ENCODE data around the gene THUMPD3. TPM values are rescaled to one million over a fixed set of nuclear protein-coding genes. Genes with fewer than 3 reads are reported as not detected.
A peak's percentile ranks its signal among the peaks of the same experiment; 100 is the strongest.

The THUMPD3 gene
- total and polyA plus RNA-seq, 9 of the 15 experiments (the other 6 are each of a cell fraction or from before 2014, with no cell fraction given): 58.3 to 132 (median 113) TPM

GRCh38 chr3:9402410-9403228 is 39.8 kb downstream of the THUMPD3 start (continued):
- TF ChIP-seq REST (IDR thresholded peaks at IDR 0.05; ENCODE audit: borderline replicate concordance) (no peak), REST (CRISPR knock-in tag; IDR thresholded peaks at IDR 0.05; ENCODE audit: low read depth) (no peak), ZNF431 (CRISPR knock-in tag; IDR thresholded peaks at IDR 0.05) (no peak), TEAD1 (CRISPR knock-in tag; IDR thresholded peaks at IDR 0.05) (no peak), ZNF347 (CRISPR knock-in tag; IDR thresholded peaks at IDR 0.05; ENCODE audit: low read depth) (no peak), POLR2G (IDR thresholded peaks at IDR 0.05; ENCODE audit: low read depth, low read length) (no peak), CBFA2T3 (IDR thresholded peaks at IDR 0.05) (peak; percentile 68), FIP1L1 (IDR thresholded peaks at IDR 0.05; ENCODE audit: low read depth, low read length, poor library complexity, severe bottlenecking) (no peak), SAFB (IDR thresholded peaks at IDR 0.05; ENCODE audit: borderline replicate concordance, low read depth, low read length) (no peak), AFF1 (IDR thresholded peaks at IDR 0.05; ENCODE audit: low read depth in 1 of 2, partially characterized antibody in 2 of 2) (peak; percentile 65 to 68), MAFF (IDR thresholded peaks at IDR 0.05; ENCODE audit: low read length) (no peak), NCOA1 (IDR thresholded peaks at IDR 0.05; ENCODE audit: low read depth) (no peak)
